GM19351 (cell line): ENCODE measurements around the gene ACAP3.
A peak's percentile ranks its signal among the peaks of the same experiment; 100 is the strongest.

Experiments
- ATAC-seq: cut with Tn5 transposase; IDR thresholded peaks from one replicate; pipeline ENCODE4 v1.9.1; 2021; ENCODE audit warnings: mild to moderate bottlenecking, moderate library complexity; ENCODE audit not compliant: unreplicated experiment

The ACAP3 gene, protein sequence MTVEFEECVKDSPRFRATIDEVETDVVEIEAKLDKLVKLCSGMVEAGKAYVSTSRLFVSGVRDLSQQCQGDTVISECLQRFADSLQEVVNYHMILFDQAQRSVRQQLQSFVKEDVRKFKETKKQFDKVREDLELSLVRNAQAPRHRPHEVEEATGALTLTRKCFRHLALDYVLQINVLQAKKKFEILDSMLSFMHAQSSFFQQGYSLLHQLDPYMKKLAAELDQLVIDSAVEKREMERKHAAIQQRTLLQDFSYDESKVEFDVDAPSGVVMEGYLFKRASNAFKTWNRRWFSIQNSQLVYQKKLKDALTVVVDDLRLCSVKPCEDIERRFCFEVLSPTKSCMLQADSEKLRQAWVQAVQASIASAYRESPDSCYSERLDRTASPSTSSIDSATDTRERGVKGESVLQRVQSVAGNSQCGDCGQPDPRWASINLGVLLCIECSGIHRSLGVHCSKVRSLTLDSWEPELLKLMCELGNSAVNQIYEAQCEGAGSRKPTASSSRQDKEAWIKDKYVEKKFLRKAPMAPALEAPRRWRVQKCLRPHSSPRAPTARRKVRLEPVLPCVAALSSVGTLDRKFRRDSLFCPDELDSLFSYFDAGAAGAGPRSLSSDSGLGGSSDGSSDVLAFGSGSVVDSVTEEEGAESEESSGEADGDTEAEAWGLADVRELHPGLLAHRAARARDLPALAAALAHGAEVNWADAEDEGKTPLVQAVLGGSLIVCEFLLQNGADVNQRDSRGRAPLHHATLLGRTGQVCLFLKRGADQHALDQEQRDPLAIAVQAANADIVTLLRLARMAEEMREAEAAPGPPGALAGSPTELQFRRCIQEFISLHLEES

DNA sequence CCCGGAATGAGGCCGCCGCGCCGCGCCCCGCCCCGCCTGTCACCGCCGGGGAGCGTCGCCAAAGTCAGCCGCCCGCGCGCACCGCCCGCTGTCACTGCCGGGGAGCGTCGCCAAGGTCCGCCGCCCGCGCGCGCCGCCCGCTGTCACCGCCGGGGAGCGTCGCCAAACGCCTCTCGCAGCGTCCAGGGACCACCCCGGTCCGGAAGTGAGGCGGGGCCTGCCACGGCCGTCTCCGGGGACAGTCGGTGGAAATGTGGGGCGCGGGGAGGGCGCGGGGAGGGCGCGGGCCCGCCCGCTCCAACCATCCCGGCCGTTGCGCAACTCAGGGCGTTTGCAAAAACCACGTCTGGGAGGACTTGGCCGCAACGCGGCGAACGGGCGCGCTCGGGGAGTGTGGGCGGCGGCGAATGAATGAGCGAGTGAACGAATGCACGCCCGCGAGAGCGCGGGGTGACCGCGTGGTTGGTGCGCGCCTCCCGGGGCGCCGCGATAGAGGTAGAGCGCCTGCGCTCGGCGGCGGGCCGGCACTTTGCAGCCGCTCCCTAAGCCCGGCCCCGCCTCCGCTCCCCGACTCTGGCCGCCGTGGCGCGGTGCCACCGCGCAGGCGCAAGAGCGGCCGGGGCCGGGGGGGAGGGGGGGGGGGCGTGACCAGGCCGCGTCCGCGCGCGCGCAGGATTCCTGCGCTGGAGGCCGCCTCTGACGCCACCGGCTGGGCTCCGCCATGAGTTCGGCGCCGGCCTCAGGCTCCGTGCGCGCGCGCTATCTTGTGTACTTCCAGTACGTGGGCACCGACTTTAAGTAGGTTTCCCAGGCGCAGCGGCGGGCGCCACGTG, at the start of gene ACAP3, which contains the start of gene PUSL1:
ACAP3 (minus strand) TSS at position 8 of the 833 bp plus-strand sequence. CDS start 115 bp downstream, outside the sequence.
PUSL1 (plus strand) TSS at position 675 of the 833 bp plus-strand sequence; CDS start at position 722, 47 bp downstream.
- peak; percentile 61 for ATAC-seq

- no peak for ATAC-seq
Observed at GRCh38 chr1:1356796-1357401, 49.2 kb upstream of the ACAP3 start.

DNA sequence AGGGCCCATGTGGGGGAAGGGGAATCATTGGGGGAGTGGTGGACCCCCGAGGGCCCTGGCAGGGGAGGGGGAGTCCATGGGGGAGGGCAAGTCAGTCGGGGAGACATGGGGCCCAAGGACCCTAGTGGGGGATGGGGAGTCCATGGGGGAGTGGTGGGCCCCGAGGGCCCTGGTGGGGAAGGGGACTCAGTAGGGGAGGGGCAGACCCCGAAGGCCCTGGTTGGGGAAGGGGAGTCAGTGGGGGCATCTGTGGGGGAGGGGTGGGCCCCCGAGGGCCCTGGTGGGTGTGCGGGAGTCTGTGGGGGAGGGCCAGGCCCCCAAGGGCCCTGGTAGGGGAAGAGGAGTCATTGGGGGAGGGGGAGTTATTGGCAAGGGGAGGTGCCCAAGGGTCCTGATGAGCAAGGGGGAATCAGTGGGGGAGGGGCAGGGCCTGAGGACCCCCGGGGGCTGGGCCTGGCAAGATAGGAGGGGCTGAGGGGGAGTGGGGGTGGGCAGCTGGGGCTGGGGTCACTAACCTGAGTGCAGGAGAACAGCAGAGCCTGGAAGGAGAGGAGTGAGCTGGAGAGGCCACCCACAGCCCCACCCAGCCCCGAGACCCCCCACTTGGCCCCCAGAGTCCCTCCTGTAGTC, 48.6 kb upstream of the ACAP3 start:
- ATAC-seq = no peak

DNA sequence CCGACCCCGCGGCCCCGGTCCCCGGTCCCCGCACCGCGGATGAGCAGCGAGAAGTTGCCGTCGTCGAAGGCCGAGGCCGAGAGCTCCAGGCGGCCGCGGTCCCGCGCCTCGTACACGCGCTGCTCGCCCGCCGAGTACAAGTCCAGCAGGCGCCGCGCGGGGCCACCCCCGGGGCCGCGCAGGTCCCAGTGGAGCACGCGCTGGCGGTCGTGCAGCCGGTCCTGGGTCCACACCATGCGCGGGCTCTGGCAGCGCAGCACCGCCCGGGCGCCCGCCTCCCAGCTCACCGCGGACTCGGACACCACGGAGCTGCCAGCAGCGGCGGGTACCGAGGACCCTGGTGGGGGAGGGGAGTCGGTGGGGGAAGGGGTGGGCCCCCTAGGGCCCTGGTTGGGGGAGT, 47.7 kb upstream of the ACAP3 start:
- no peak for ATAC-seq

- no peak for ATAC-seq
Observed at GRCh38 chr1:1354271-1355247, 46.8 kb upstream of the ACAP3 start.

DNA sequence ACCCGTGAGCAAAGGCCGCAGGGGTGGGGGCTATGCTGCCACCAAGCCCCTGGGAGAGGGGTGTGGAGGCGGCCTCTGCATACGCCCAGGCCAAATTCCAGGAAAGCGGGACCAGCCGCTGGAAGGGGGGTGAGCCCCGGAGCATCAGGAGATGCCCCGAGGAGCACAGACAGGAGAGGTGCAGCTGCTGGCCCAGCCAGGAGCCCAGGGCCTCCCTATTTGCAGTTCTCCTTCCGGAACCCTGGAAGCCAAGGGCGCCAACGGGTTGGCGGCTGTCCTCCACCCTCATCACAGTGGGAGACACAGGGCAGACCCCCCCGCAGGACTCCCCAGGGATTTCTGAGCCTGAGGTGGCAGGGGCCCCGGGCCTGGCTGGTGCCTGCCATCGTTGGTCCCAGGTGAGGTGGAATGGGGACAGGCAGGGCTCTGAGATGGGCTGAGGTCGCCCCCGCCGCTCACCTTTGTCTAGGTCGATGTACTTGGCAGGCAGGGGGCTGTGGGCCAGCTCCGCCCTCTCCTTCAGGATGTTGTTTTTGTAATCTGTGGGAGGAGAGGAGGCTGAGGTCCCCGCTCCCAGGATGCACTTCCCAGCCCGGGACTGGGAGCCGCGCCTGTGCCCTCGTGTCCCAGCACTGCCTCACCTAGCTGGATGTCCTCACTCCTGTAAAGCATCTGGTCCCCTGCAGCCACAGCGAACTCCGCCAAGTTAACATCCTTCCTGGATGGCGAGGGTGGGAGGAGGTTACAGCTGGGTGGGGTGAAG, 45.8 kb upstream of the ACAP3 start:
- no peak for ATAC-seq

DNA sequence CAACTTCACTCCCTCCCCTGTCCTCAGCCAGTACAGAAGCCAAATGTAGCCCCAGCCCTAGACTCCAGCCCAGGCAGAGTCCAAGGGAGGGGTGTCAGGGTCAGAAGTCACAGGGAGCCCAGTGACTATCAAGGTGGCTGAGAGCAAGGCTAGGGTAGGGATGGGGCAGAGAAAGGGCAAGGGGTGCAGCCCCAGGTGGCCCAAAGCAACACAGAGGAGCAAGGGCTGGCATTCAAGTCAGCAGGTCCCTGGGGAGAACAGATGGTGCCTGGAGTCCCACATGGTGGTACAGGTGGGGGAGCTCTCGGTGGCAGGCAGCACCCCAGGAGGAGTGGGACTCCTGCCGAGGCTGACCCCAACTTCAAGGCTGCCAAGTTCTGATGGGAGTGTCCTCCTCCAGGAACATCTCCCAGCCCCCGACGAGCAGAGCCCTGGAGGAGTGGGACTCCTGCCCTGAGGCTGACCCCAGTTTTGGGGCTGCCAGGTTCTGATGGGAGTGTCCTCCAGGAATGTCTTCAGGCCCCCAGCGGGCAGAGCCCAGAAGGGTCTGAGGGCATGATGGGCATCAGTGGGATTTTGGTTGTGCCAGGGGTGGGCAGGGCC, 45.2 kb upstream of the ACAP3 start:
- ATAC-seq = no peak

GRCh38 chr1:1351511-1352427, 44.0 kb upstream of the ACAP3 start:
- no peak for ATAC-seq

DNA sequence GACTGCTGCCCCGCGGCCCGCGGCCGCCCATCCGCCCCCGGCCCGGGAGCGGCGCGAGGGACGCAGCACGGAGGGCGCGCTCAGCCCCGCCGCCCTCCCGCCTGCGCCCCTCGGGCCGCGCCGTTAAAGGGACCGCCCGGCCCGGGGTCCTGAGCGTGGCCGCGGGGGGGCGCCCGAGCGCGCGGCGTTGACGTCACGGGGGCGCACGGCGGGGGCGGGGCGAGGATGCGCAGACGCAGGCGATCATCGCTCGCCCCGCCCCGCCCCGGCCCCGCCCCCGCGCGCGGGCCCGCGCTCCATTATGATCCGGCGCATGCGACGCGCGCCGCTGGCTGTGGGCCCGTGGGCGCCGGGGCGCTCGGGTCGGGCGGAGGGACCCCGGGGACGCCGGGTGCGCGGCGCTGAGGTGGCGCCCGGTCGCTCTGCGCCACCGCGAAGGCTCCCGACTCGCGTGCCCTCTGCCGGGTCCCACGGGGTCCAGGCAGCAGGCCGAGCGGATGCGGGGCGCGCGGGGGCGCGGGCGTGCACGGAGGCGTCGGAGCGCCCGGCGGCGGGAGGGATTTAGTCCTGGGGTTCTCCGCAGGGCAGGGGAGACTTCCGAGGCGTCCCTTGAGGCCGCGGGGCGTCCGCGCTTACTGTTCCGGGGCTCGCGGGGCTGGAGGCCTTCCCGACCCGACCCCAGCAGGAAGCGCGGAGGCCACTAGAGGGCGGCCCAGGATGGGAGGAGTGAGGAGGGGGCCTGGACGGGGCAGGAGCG, 41.7 kb upstream of the ACAP3 start, which contains the start of gene DVL1:
DVL1 (minus strand) TSS at position 163 of the 757 bp plus-strand sequence. CDS start 353 bp downstream, outside the sequence.
- peak; percentile 65 for ATAC-seq

DNA sequence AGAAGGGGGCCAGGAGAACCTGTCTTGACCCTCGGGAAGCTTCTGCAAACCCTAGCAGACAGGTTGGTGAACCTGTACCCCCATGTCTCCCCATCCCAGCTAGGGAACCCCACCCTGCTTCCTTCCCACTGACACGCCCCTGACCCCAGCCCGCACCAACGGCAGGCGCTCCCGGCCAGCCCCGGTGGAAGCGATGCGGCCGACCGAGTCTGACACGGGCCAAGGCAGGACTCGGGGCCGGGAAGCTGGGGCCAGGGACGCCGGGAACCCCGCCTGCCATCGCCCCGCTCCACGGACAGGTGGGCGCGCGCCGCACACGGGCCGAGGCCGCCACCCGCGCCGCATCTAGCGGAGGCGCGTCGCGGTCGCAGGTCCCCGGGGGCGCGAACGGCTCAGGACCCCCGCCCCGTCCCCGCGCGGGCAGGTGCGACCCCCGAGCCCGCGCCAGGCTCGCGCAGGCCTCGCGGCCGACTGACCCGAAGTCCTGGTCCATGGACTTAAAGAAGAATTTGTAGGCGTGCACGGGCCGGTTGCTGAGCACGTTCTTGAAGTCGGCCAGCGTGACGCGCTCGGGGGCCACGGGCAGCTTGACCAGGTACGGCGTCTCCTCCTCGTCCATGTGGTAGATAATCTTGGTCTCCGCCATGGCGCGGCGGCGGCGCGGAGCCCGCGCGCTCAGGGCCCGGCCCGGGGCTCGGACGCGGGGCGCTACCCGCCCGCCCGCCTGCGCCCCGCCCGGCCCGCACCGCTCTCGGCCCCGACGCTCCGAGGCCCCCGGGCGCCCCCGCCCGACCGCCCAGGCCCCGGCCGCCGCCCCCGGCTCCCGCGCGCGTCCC, 40.9 kb upstream of the ACAP3 start:
- peak; percentile 24 for ATAC-seq

GRCh38 chr1:1347663-1348419, 40.1 kb upstream of the ACAP3 start:
- ATAC-seq = no peak

DNA sequence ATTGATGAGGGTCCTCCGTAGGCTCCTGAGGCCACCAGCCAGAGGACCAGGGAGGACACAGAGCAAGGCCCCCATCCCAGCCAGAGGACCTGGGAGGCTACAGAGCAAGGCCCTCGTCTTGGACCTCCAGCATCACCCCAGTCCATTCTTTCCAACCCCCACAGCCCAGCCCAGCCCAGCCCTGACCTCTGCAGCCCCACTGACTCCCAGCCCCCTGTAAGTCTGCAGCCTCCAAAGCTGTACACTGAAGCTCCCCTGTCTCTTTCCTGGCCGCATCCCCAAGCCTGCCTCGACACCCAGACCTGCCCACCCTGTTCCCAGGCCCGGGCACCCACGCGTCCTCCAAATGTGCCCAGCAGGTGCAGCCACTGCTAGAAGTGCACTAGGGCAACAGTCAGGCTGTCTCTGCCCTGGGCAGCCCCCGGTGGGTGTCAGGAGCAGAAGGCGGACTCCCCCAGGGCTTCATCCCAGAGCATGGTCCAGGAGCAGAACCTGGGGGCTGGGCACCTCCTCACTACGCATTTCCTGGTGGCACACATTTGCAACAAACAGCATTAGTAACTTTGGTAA, 39.4 kb upstream of the ACAP3 start:
- ATAC-seq = no peak

GRCh38 chr1:1346501-1346890, 38.8 kb upstream of the ACAP3 start:
- ATAC-seq = no peak
